ENCODE results near the gene ATAD1.

- no peak for TF ChIP-seq POLR2A (IDR thresholded peaks at IDR 0.05; ENCODE audit: low read depth, low read length)
- TF ChIP-seq CTCF (conservative IDR thresholded peaks at IDR 0.05; ENCODE audit: low read depth, low read length): no peak
- no peak for TF ChIP-seq RAD21 (IDR thresholded peaks at IDR 0.05; ENCODE audit: low read length)
- TF ChIP-seq, protein P1, sequence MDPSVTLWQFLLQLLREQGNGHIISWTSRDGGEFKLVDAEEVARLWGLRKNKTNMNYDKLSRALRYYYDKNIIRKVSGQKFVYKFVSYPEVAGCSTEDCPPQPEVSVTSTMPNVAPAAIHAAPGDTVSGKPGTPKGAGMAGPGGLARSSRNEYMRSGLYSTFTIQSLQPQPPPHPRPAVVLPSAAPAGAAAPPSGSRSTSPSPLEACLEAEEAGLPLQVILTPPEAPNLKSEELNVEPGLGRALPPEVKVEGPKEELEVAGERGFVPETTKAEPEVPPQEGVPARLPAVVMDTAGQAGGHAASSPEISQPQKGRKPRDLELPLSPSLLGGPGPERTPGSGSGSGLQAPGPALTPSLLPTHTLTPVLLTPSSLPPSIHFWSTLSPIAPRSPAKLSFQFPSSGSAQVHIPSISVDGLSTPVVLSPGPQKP (IDR thresholded peaks at IDR 0.05; ENCODE audit: borderline replicate concordance, low read depth, low read length): no peak
- no peak for TF ChIP-seq CEBPB (IDR thresholded peaks at IDR 0.05; ENCODE audit: low read depth, low read length)
- no peak; the same call in 1 of the 2 replicates for TF ChIP-seq BHLHE40 (IDR thresholded peaks at IDR 0.05; ENCODE audit: low read depth, low read length)
Measured at GRCh38 chr10:87752566-87752965, 65.5 kb downstream of the ATAD1 start.

All from IMR-90 (cell line).